DMS53 treated with DMSO at 0.1 percent for 48 hours (cell line): Measurements from ENCODE around the gene LMBR1.
"Not testable (repeated sequence)": the region's sequence is repeated elsewhere in the genome, so short reads cannot be mapped to it uniquely, and the experiment has no call there.

Experiments
- DNase-seq: peaks from one replicate; lab custom pipeline; 2025; ENCODE audit not compliant: unreplicated experiment; lab: John Stamatoyannopoulos, UW

The LMBR1 gene, protein sequence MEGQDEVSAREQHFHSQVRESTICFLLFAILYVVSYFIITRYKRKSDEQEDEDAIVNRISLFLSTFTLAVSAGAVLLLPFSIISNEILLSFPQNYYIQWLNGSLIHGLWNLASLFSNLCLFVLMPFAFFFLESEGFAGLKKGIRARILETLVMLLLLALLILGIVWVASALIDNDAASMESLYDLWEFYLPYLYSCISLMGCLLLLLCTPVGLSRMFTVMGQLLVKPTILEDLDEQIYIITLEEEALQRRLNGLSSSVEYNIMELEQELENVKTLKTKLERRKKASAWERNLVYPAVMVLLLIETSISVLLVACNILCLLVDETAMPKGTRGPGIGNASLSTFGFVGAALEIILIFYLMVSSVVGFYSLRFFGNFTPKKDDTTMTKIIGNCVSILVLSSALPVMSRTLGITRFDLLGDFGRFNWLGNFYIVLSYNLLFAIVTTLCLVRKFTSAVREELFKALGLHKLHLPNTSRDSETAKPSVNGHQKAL

DNA sequence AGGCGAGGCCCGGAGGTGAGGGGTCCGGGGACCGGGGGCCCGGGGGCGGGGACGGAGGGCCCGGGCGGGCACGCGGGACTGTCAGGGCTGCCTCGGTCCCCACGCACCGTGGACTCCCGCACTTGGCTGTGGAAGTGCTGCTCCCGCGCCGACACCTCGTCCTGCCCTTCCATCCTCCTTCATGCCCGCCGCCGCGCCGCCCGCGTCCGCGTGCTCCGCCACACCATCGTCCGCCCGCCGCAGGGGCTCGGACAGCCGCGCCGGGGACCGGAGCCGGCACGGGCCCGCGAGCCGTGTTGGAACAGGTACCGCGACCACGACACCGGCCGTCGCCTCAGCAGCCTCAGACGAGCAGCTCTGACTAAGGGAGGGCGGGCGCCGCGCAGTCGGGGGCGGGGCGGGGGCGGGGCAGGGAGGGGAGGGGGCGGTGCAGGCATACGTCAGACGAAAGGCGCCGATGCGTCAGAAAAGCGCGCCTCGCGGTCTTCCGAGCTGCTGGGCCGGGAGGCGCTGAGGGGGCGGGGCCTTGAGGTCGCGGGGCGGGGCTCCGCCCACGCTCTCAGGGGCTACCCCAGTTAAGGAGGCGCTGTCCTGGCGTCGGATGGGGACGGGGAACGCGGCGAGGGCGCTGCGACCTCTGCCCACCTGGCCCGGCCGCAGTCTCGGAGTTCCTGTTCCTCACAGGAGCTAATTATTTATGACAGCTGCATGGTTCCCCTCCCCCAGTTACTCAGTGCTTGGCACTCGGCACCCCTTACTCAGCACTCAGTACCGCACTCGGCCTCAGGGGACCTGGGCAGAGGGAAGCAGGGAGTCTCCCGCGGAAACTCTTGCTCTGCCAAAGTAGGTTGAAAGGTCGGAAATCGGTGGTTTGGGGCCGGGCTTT, at the start of gene LMBR1:
TSS of gene LMBR1 (minus strand) at position 363 of the 886 bp plus-strand sequence. CDS start at position 173, 190 bp downstream.
- DNase-seq, result peak; percentile 93

DNA sequence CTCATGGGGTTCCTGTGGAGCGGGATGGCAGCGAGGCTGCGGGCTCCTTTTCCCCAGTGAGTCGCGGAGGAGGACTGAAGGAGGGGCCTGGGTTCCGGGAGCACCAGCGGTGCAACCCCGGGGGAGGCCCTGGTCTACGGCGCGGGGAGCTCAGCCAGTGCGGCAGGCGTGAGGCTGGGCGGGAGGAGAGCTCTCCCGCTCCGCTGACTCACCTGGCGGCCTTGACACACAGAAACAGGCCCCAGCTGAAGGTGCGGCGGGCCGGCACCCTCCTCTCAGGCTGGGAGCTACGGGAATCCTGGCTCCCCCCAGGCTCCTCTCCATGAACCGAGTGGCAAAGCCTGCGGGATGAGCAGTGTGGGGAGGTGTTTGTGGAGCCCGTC, 49.7 kb upstream of the LMBR1 start:
- DNase-seq, result peak; percentile 24

DNA sequence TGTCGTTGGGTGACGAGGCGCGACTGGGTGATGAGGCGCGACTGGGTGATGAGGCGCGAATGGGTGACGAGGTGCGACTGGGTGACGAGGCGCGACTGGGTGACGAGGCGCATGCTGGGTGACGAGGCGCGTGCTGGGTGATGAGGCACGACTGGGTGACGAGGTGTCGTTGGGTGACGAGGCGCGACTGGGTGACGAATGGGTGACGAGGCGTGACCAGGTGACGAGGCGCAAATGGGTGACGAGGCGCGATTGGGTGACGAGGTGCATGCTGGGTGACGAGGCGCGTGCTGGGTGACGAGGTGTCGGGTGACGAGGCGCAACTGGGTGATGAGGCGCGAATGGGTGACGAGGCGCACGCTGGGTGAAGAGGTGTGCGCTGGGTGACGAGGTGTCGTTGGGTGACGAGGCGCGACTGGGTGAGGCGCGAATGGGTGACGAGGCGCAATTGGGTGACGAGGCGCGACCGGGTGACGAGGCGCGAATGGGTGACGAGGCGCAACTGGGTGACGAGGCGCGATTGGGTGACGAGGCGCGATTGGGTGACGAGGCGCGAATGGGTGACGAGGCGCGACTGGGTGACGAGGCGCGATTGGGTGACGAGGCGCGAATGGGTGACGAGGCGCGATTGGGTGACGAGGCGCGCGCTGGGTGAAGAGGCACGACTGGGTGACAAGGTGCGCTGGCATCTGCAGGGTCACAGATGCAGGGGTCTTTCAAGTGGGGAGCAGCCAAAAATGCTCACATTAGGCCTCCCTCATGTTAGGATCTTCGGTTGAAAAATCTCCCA, 48.6 kb upstream of the LMBR1 start:
- DNase-seq, result no peak

DNA sequence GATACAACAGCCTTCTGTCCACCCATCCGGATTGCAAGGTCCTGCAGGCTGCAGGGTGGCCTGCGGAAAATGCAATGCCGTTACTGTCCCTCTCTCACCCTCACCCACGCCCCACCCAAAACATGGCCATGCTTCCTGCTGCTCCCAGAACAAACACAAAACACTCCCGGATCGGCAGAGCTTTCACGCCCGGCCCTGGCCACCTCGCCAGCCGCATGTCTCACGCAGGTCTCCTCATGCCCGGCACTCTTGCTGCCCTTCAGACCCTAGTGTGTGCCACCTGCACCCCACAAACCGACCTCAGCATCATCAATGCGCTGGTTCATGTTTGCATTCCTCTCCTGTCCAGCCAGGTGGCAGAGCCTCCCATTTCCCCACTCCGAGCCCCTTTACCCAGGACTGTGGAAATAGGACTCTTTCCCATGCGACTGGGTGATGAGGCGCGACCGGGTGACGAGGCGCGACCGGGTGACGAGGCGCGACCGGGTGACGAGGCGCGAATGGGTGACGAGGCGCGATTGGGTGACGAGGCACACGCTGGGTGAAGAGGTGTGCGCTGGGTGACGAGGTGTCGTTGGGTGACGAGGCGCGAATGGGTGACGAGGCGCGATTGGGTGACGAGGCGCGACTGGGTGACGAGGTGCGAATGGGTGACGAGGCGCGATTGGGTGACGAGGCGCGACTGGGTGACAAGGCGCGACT, 47.6 kb upstream of the LMBR1 start:
- no peak for DNase-seq

DNA sequence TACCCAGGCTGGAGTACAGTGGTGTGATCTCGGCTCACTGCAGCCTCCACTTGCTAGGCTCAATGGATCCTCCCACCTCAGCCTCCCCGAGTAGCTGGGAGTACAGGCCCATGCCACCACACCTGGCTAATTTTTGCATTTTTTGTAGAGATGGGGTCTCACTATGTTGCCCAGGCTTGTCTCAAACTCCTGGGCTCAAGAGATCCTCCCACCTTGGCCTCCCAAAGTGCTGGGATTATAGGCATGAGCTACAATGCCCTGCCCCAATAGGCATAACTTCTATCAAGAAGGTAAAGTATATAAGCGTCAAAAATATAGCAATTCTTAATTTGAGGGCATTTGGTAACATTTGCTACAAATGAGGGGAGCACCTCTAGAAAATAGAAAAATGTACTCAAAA, 43.8 kb upstream of the LMBR1 start:
- DNase-seq, result not testable (repeated sequence)

DNA sequence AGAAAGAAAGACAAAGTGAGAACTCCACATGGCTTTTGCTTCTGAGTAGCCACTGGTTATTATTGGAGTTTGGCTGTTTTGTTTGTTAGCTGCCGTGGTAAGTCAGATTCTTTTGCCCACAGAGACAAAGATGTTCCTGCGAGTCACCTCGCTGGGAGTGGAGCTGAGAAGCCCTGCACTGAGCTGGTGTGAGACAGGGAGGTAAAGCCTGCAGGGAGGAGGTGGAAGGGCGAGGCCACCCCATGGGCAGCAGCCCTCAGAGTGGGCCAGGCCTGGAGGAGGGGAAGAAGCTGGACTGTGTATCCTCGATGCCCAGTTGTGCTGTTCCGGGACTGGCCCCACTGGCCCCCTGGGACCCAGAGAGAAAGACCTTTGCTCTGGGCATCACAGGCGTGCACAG, 42.3 kb upstream of the LMBR1 start:
- no peak for DNase-seq

DNA sequence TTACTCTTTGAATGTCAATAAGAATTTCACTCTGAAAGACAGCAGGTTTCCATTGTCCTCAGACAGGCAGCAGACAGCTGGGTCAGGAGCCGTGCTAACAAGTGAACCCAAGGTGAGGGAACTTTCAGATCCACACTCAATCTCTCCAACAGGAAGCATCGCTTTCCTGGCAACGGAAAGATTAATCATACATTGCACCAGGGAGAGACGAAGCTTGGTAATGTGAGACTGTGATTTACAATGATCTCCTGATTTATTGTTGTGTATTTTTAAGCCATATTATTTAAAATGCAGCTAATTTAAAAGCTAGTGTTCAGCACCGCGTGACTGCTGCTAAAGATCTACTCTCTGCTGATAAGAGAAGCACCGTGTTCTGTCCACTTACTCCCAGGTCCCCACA, 39.0 kb upstream of the LMBR1 start:
- DNase-seq, result peak; percentile 11

DNA sequence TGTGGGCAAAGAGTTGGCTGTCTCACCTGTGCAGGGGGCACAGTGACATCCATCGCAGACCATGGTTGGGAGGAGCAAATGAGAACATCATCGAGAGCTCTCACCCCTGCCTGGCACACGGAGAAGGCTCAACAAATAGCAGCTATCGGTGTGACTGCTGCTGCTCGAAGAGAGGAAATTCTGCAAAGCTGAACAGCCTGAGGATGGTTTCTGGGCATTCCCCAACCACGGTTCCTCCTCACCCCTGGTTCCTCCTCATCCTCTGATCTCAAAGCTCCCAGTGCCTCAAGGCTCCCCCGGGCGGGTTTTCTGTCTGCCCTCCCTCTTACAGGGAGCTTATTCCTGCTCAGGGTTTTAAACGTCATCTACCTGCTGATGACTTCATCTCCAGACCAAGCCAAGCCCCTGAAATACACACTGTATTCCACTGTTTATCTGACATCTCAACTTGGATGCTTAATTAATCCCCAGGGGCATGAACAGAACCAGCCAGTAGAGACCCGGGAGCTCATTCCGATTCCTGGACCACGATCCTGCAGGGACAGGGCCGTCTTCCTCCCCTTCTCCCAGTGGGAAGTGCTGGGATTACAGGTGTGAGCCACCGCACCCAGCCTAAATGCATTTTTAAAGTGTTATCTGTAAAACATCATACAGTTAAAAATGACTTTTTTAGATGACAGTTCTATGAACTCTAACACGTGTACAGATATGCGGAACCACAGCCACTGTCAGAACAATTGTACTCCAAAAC, 37.0 kb upstream of the LMBR1 start:
- DNase-seq, result no peak

DNA sequence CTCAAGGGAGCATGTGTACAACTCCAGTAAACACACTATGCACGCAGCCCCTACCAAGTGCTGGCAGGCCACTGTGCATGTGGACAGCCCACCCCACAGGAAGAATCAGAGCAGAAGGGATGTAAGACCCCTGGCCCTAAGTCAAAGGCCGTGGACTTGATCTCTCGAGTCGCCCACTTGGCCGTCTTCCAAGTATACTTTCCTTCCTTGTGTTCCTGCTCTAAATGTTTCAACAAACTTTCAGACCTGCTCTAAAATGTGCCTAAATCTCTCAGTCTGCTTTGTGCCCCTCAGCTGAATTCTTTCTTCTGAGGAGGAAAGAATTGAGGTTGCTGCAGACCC, 35.4 kb upstream of the LMBR1 start:
- no peak for DNase-seq

DNA sequence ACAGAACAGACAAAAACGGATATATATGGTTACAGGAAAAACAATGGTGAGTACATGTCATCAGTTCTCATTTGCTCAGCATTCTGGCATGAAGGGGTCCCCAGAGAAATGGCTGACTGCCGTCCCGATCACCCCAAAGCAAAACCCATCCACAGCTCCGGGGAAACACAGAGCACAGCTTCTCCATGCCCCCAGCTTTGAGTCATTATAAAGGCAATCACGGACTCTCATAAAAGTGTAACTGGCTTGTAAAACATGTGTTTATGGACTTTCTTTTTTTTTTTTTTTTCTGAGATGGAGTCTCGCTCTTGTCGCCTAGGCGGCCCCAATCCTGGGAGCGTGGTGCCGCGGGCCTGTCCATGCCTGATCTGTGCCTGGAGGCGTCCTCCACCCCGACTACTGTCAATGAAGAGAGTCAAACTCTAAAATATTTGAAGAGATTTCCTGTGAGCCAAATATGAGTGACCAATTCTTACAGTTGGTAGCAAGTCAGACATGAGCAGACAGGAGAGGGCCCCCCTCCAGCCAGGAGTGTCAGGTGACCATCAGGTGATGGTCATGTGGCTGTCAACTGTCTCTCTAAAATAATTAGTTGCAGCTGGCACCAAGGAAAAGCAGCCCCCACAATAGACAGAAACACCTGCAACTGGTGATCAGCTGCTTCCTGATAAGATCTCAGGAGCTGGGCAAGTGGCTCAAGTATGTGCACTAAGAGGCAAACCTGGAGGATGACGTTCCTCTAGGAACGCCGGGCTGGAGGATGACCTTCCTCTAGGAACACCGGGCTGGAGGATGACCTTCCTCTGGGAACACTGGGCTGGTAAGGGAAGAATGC, 34.8 kb upstream of the LMBR1 start:
- DNase-seq, result no peak

DNA sequence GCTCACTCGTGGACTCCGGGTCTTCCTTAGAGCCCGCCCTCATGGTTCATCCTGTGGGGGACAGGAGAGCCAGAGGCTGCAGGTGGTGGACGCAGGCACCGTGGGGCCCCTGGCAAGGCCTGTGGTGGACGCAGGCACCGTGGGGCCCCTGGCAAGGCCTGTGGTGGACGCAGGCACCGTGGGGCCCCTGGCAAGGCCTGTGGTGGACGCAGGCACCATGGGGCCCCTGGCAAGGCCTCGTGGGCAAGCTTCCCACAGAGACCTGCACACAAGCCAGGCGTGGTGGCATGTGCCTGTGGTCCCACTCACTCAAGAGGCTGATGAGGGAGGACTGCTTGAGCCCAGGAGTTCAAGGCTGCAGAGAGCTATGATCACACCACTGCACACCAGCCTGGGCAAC, 32.8 kb upstream of the LMBR1 start:
- DNase-seq, result not testable (repeated sequence)

DNA sequence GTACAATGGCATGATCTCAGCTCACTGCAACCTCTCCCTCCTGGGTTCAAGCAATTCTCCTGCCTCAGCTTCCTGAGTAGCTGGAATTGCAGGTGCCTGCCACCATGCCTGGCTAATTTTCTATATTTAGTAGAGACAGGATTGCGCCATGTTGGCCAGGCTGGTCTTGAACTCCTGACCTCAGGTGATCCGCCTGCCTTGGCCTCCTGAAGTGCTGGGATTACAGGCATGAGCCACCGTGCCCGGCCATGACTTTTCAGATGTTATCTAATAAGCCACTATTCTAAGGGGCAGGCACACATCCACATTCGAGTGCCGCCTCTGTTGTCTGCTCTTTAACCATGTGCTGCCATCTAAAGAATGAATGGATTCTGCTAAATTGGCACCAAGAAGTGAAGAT, 29.3 kb upstream of the LMBR1 start:
- DNase-seq, result not testable (repeated sequence)

DNA sequence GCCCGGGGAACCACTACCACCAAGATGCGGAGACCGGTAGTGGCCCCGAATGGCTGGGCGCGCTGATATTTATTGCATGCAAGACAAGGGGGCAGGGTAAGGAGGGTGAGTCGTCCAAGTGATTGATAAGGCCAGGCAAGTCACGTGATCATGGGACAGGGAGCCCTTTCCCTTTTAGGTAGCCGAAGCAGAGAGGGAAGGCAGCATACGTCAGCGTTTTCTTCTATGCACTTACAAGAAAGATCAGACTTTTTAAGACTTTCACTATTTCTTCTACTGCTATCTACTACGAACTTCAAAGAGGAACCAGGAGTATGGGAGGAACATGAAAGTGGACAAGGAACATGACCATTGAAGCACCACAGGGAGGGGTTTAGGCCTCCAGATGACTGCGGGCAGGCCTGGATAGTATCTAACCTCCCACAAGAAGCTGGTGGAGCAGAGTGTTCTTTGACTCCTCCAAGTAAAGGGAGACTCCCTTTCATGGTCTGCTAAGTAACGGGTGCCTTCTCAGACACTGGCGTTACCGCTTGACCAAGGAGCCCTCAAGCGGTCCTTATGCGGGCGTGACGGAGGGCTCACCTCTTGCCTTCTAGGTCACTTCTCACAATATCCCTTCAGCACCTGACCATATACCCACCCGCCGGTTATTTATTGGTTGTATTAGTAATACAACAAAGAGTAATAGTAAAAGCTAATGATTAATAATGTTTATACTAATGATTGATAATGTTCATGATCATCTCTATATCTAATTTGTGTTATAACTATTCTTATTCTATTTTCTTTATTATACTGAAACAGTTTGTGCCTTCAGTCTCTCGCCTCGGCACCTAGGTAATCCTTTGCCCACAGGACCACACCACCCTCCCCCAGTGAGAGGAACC, 27.7 kb upstream of the LMBR1 start:
- not testable (repeated sequence) for DNase-seq

DNA sequence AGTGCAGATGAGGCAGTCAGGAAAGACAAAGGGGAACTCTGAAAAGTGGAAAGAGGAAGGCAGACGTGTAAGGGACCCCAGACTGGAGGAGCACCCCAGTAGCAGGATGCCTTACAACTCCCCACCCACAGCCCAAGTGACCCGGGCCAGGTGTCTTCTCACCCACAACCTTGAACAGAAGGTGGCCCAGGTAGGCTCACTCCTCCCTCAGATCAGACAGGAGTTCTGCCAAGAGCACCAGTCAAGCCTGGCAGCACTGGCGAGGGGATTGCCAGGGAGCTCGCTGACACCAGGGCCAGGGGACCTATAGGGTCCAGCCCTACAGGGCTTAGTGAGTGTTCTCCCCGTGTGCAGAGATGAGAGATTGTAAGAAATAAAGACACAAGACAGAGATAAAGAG, 27.1 kb upstream of the LMBR1 start:
- DNase-seq, result no peak

DNA sequence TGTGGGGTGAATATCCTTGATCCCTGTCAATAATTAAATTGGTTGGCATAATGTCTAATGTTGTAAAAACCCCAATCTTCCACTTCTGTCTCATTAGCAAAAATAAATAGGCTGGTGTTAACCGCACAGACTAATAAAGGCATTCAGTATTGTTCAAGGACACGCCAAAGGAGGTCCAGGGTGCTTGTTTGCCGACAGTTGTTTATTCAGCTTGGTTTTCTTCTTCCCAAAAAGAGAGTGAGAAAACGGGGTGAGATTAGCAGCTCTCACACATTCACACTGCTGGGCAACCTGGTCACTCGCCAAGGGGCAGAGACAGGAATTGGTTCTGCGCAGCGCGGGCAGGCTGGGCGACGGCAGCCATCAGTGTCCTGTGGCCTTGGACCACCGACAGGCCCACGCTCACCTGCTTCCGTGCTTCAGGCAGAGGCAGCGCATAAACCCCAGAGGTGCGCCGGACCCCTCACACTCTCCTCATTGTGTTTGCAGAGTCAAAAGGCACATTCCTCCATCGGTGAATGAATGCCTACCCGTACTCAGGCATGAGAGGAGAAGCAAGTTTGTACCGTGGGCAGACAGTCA, 26.2 kb upstream of the LMBR1 start:
- no peak for DNase-seq

DNA sequence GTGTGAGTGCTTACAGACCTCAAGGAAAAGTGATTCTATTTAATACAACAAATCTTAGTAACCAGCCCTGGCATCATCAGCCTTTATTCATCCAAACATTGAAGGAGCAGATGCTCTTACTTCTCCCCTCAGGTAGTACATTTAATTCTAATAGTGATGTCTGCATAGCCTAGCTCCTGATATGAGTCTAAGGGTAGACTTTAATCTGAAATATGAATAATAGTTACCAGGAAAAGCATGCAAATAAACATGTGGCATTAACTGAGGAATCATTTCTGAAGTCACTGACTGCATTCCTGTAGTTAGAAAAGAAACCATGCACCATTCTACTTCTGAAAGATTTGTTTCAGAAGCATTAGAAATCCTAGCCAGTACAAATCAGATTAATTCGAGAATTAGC, 25.7 kb upstream of the LMBR1 start:
- no peak for DNase-seq

DNA sequence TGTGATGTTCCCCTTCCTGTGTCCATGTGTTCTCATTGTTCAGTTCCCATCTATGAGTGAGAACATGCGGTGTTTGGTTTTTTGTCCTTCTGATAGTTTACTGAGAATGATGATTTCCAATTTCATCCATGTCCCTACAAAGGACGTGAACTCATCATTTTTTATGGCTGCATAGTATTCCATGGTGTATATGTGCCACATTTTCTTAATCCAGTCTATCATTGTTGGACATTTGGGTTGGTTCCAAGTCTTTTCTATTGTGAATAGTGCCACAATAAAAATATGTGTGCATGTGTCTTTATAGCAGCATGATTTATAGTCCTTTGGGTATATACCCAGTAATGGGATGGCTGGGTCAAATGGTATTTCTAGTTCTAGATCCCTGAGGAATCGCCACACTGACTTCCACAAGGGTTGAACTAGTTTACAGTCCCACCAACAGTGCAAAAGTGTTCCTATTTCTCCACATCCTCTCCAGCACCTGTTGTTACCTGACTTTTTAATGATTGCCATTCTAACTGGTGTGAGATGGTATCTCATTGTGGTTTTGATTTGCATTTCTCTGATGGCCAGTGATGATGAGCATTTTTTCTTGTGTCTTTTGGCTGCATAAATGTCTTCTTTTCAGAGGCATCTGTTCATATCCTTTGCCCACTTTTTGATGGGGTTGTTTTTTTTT, 16.7 kb upstream of the LMBR1 start:
- DNase-seq, result not testable (repeated sequence)
